Activated CD4-positive, CD25-positive, alpha-beta regulatory T cell (primary cell): ENCODE data around the gene NRP2.

Experiments used
- DNase-seq, 4 experiments: peaks; one replicate each; lab custom pipeline; 2025; lab: John Stamatoyannopoulos, UW

Gene NRP2

GRCh38 chr2:205733082-205733481 lies 50.8 kb downstream of the NRP2 start:
- no peak for DNase-seq

- no peak for DNase-seq
Measured at GRCh38 chr2:205733648-205734047, 51.3 kb downstream of the NRP2 start.

- DNase-seq, result no peak
Measured at GRCh38 chr2:205734436-205735037, 52.2 kb downstream of the NRP2 start.

- no peak for DNase-seq
Measured at GRCh38 chr2:205738117-205738968, 56.0 kb downstream of the NRP2 start.

GRCh38 chr2:205739620-205740019 lies 57.3 kb downstream of the NRP2 start:
- no peak for DNase-seq

- no peak for DNase-seq
Measured at GRCh38 chr2:205740381-205740780, 58.1 kb downstream of the NRP2 start.

- DNase-seq, result no peak
Measured at GRCh38 chr2:205741256-205741978, 59.1 kb downstream of the NRP2 start.

GRCh38 chr2:205743137-205743536 lies 60.8 kb downstream of the NRP2 start:
- no peak for DNase-seq

- DNase-seq, result no peak
Measured at GRCh38 chr2:205744074-205744591, 61.8 kb downstream of the NRP2 start.

- no peak for DNase-seq
Measured at GRCh38 chr2:205745661-205746419, 63.5 kb downstream of the NRP2 start.

- no peak for DNase-seq
Measured at GRCh38 chr2:205746420-205746785, 64.1 kb downstream of the NRP2 start.

GRCh38 chr2:205747829-205748386 lies 65.6 kb downstream of the NRP2 start:
- DNase-seq, result no peak

GRCh38 chr2:205748639-205749038 lies 66.3 kb downstream of the NRP2 start:
- no peak for DNase-seq

GRCh38 chr2:205749078-205749477 lies 66.8 kb downstream of the NRP2 start:
- no peak for DNase-seq

GRCh38 chr2:205750797-205751196 lies 68.5 kb downstream of the NRP2 start:
- DNase-seq, result no peak

GRCh38 chr2:205751569-205752031 lies 69.3 kb downstream of the NRP2 start:
- no peak for DNase-seq

GRCh38 chr2:205752296-205752820 lies 70.1 kb downstream of the NRP2 start:
- no peak for DNase-seq

GRCh38 chr2:205752924-205753323 lies 70.6 kb downstream of the NRP2 start:
- DNase-seq, result no peak

GRCh38 chr2:205754285-205754923 lies 72.1 kb downstream of the NRP2 start:
- DNase-seq, result no peak

GRCh38 chr2:205754924-205755321 lies 72.6 kb downstream of the NRP2 start:
- DNase-seq, result no peak

GRCh38 chr2:205755923-205756322 lies 73.6 kb downstream of the NRP2 start:
- no peak for DNase-seq
